SH-SY5Y (cell line): ENCODE measurements around the gene SLC10A7.

Experiments used
- GATA2 ChIP-seq: IDR thresholded peaks from 2 replicates; pipeline ENCODE4 v1.6.1; 2011; ENCODE audit warnings: mild to moderate bottlenecking, low read depth, low read length
- GATA3 ChIP-seq: IDR thresholded peaks from 2 replicates; pipeline ENCODE4 v1.6.1; 2011; ENCODE audit warnings: low read depth, mild to moderate bottlenecking, low read length, moderate library complexity

GRCh38 chr4:146500216-146500615, 21.5 kb downstream of the SLC10A7 start:
- no peak for TF ChIP-seq GATA3
- TF ChIP-seq GATA2 = no peak
